Right atrium auricular region (tissue), 2 donors: ENCODE measurements around the gene GFRA4. TPM values are rescaled to one million over a fixed set of nuclear protein-coding genes. Genes with fewer than 3 reads are reported as not detected.

Source experiments
- DNase-seq: peaks from one replicate; pipeline ENCODE4 v3.0.0-alpha.2; 2019; ENCODE audit warnings: low spot score
- H3K27ac ChIP-seq, 2 donors: fragments of 200-600 bp; sonication (generic); 1 replicate in 1 of 2; 2 replicates in 1 of 2; pipeline ENCODE4 v1.5.1; 2016 to 2019
- H3K27me3 ChIP-seq, 2 donors: fragments of 200-600 bp; sonication (generic); one replicate each; pipeline versions ENCODE4 v1.5.1 to v1.6.0; 2017 to 2019
- H3K36me3 ChIP-seq: fragments of 200-600 bp; sonication (generic); one replicate; pipeline ENCODE4 v1.5.1; 2016
- H3K4me1 ChIP-seq, 2 donors: fragments of 200-600 bp; sonication (generic); one replicate each; pipeline versions ENCODE4 v1.5.1 to v1.6.0; 2017 to 2019
- H3K4me3 ChIP-seq, 2 donors: fragments of 200-600 bp; sonication (generic); 1 replicate in 1 of 2; 2 replicates in 1 of 2; pipeline ENCODE4 v1.5.1; 2017 to 2019; ENCODE audit warnings: mild to moderate bottlenecking in 1 of 2, moderate library complexity in 1 of 2
- H3K9me3 ChIP-seq, 2 donors: fragments of 200-600 bp; sonication (generic); one replicate each; pipeline ENCODE4 v1.5.1; 2019
- total RNA-seq, 2 donors: library from RNA; depleted of rRNA; stranded (reverse); fragments of >200 nt; gene quantifications; one replicate each; pipeline ENCODE4 v1.1.0, GENCODE V29; 2016
- TF ChIP-seq, protein P1 (sequence below), 2 donors: fragments of 200-600 bp; sonication (generic); IDR thresholded peaks; one replicate each; pipeline ENCODE4 v1.5.1; 2019; ENCODE audit warnings: antibody characterized with exemption in 2 of 2

GFRA4 gene
- total RNA-seq, 2 donors from 2014 or later, result not detected

DNA sequence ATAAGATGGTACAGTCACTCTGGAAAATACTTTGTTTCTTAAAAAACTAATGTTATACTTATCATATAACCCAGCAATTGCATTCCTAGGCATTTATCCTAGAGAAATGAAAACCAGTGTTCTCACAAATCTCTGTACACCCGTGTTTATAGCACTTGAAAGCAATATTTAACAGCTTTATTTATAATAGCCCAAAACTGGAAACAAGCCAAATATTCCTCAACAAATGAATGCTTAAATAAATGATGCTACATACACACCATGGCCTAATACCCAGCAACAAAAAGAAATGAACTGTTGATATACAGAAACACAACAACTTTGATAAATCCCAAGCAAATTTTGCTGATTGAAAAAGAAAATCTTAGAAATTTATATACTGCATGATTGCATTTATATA, 51.3 kb downstream of the GFRA4 start:
- Histone ChIP-seq H3K27me3 (no peaks in the 10 kb centered on the region), H3K9me3 (no peaks in the 10 kb centered on the region), H3K36me3 (no peaks in the 10 kb centered on the region), H3K27ac (no peak overlapping the region), H3K4me1 (peaks cover 0 to 7% of the 10 kb centered on the region in 2 donors), H3K4me3 (no peak overlapping the region)
- TF ChIP-seq, protein P1, sequence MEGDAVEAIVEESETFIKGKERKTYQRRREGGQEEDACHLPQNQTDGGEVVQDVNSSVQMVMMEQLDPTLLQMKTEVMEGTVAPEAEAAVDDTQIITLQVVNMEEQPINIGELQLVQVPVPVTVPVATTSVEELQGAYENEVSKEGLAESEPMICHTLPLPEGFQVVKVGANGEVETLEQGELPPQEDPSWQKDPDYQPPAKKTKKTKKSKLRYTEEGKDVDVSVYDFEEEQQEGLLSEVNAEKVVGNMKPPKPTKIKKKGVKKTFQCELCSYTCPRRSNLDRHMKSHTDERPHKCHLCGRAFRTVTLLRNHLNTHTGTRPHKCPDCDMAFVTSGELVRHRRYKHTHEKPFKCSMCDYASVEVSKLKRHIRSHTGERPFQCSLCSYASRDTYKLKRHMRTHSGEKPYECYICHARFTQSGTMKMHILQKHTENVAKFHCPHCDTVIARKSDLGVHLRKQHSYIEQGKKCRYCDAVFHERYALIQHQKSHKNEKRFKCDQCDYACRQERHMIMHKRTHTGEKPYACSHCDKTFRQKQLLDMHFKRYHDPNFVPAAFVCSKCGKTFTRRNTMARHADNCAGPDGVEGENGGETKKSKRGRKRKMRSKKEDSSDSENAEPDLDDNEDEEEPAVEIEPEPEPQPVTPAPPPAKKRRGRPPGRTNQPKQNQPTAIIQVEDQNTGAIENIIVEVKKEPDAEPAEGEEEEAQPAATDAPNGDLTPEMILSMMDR (IDR thresholded peaks at IDR 0.05), result no peak
- DNase-seq, result no peak

Other genes starting within 250 kb of the GFRA4 start
- gene ATRN, start 192.4 kb downstream of the GFRA4 start, total RNA-seq, result 10 to 100 TPM; 22.5 to 28.1 TPM
- 10 to 100 TPM in 1 of 2 donors, 1 to 10 TPM in 1; 9.7 to 13.8 TPM for gene ADAM33, start 18.6 kb upstream of the GFRA4 start, total RNA-seq
- gene SIGLEC1, start 49.2 kb upstream of the GFRA4 start, total RNA-seq, result 1 to 10 TPM; 3.2 to 3.9 TPM
- gene HSPA12B, start 69.3 kb upstream of the GFRA4 start, total RNA-seq, result 10 to 100 TPM; 11.2 to 13.4 TPM
- 10 to 100 TPM; 10.8 to 11.2 TPM for gene ADISSP, start 104.4 kb upstream of the GFRA4 start, total RNA-seq
- gene SPEF1, start 118.0 kb upstream of the GFRA4 start, total RNA-seq, result under 1 TPM in 1 of 2 donors, not detected in 1; 0.31 TPM
- 10 to 100 TPM; 49.1 to 77.1 TPM for gene CENPB, start 123.3 kb upstream of the GFRA4 start, total RNA-seq
- gene CDC25B, start 132.9 kb upstream of the GFRA4 start, total RNA-seq, result 10 to 100 TPM; 10.4 to 11.4 TPM
- gene AP5S1, start 157.1 kb upstream of the GFRA4 start, total RNA-seq, result 10 to 100 TPM; 14.6 to 17.3 TPM
- 10 to 100 TPM; 27.5 to 29.7 TPM for gene MAVS, start 183.4 kb upstream of the GFRA4 start, total RNA-seq
- gene PANK2, start 226.0 kb upstream of the GFRA4 start, total RNA-seq, result 10 to 100 TPM; 15.5 to 19.5 TPM